ENCODE results near the gene LRRK1. TPM values are rescaled to one million over a fixed set of nuclear protein-coding genes. Genes with fewer than 3 reads are reported as not detected.

Gene LRRK1
- total and polyA plus RNA-seq, 2 of the 13 experiments (the other 11 are each of a cell fraction or from before 2014, with no cell fraction given): 0.13 to 1.2 TPM

GRCh38 chr15:101070502-101071273 is 151.5 kb downstream of the LRRK1 start (continued):
- TF ChIP-seq ZNF136 (CRISPR knock-in tag; IDR thresholded peaks at IDR 0.05; ENCODE audit: low read depth) (no peak), ZNF850 (CRISPR knock-in tag; conservative IDR thresholded peaks at IDR 0.05) (no peak), ZSCAN30 (CRISPR knock-in tag; IDR thresholded peaks at IDR 0.05) (no peak), RFX3 (CRISPR knock-in tag; IDR thresholded peaks at IDR 0.05) (peak; percentile 22; the same call in 1 of the 2 replicates), TBX3 (IDR thresholded peaks at IDR 0.05; ENCODE audit: borderline replicate concordance) (peak; percentile 95), ZNF720 (CRISPR knock-in tag; IDR thresholded peaks at IDR 0.05) (no peak), ZNF124 (CRISPR knock-in tag; IDR thresholded peaks at IDR 0.05) (peak; percentile 57), FOXJ3 (CRISPR knock-in tag; IDR thresholded peaks at IDR 0.05; ENCODE audit: borderline replicate concordance) (peak; percentile 99), ZBTB38 (CRISPR knock-in tag; IDR thresholded peaks at IDR 0.05) (no peak), HNF1B (CRISPR knock-in tag; IDR thresholded peaks at IDR 0.05) (peak; percentile 24; the same call in 1 of the 2 replicates), ZBTB26 (CRISPR knock-in tag; IDR thresholded peaks at IDR 0.05; ENCODE audit: borderline replicate concordance) (no peak), ZNF225 (CRISPR knock-in tag; IDR thresholded peaks at IDR 0.05) (no peak), ZNF274 (CRISPR knock-in tag; IDR thresholded peaks at IDR 0.05) (no peak), GPN1 (CRISPR knock-in tag; IDR thresholded peaks at IDR 0.05; ENCODE audit: borderline replicate concordance) (no peak), GTF3A (CRISPR knock-in tag; conservative IDR thresholded peaks at IDR 0.05) (no peak), HOXA5 (CRISPR knock-in tag; IDR thresholded peaks at IDR 0.05) (peak; percentile 78; the same call in 1 of the 2 replicates), AFF4 (CRISPR knock-in tag; IDR thresholded peaks at IDR 0.05) (no peak), SRSF9 (IDR thresholded peaks at IDR 0.05; ENCODE audit: borderline replicate concordance, insufficient read depth, low read depth, low read length, poor library complexity, severe bottlenecking) (no peak), ZNF441 (CRISPR knock-in tag; IDR thresholded peaks at IDR 0.05; ENCODE audit: borderline replicate concordance) (no peak), REPIN1 (CRISPR knock-in tag; IDR thresholded peaks at IDR 0.05; ENCODE audit: borderline replicate concordance, low read depth) (peak; percentile 37; the same call in 1 of the 2 replicates), FOXO4 (CRISPR knock-in tag; conservative IDR thresholded peaks at IDR 0.05) (no peak)
